LNCaP clone FGC (cell line): Measurements from ENCODE around the gene HIGD1B.

Experiments
- DNase-seq: peaks from one replicate; pipeline ENCODE4 v3.0.0-alpha.2; 2011; ENCODE audit warnings: low read depth
- H3K4me3 ChIP-seq: 2 replicates; pipeline ENCODE4 v1.5.1; 2011; ENCODE audit warnings: mild to moderate bottlenecking, low read depth, low read length, control low read depth
- TF ChIP-seq, protein P1 (sequence below): IDR thresholded peaks from 2 replicates; pipeline ENCODE4 v1.5.1; 2012; ENCODE audit warnings: mild to moderate bottlenecking; ENCODE audit not compliant: control insufficient read depth, insufficient read depth; ENCODE audit errors: extremely low read depth

Gene HIGD1B

DNA sequence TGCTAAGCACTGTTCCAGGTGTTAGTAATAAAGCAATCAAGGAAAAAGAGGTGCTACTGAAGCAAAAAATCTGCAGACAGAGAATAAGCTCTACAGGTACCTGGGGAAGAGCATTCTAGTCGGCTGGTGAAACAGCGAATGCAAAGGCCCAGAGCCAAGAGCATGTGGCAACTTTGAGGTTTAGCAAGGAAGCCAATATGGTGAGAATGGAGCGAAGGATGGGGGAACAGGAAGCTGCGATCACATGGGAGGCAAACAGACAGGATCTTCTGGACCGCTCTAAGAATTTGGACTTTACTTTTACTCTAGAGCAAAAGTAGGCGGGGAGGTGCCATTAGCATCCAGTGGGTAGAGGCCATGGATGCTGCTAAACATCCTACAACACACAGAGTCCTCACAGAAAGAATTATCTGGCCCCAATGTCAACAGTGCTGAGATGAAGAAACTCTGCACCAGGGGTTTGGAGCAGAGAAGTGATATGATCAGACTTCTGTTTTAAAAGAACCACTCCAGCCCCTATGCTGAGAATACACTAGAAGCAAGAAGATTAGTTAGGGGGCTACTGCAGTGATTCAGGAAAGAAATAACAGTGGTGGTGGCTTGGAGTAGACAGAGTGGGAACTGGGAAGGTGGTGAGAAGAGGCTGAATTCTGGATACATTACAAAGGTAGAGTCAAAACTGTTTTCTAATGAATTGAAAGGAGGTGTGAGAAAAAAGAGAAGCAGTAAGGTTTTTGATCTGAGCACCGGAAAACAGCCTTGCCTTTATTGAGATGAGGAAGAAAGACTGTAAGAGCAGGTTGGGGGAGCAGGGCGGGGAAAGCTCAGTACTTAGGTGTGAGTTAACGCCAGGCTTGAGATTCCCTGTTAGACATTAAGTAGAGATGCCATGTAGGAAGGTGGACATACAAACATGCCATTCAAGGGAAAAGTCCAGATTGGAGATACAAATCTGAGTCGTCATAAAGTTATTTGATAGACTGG lies 40.6 kb downstream of the HIGD1B start:
- H3K4me3 ChIP-seq = no peak overlapping the region
- TF ChIP-seq, protein P1, sequence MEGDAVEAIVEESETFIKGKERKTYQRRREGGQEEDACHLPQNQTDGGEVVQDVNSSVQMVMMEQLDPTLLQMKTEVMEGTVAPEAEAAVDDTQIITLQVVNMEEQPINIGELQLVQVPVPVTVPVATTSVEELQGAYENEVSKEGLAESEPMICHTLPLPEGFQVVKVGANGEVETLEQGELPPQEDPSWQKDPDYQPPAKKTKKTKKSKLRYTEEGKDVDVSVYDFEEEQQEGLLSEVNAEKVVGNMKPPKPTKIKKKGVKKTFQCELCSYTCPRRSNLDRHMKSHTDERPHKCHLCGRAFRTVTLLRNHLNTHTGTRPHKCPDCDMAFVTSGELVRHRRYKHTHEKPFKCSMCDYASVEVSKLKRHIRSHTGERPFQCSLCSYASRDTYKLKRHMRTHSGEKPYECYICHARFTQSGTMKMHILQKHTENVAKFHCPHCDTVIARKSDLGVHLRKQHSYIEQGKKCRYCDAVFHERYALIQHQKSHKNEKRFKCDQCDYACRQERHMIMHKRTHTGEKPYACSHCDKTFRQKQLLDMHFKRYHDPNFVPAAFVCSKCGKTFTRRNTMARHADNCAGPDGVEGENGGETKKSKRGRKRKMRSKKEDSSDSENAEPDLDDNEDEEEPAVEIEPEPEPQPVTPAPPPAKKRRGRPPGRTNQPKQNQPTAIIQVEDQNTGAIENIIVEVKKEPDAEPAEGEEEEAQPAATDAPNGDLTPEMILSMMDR = no peak
- no peak for DNase-seq

DNA sequence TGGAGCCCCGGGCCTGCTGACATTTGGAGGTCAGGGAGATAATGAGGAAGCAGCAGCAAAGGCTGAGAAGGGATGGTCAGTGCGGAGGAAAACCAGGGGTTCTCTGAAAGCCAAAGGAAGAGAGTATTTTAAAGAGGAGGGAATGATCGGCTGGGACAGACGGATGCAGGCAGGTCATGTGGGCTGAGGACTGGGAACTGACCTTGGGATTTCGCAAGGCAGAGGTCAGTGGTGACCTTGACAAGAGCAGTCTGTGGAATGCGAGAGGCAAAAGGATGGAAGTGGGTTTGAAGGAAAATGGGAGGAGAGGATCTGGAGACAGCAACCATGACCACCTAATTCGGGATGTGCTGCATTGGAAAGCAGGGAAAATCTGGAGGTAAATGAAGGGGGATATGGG lies 41.3 kb downstream of the HIGD1B start:
- no peak overlapping the region for H3K4me3 ChIP-seq
- TF ChIP-seq, protein P1 = no peak
- DNase-seq = no peak

DNA sequence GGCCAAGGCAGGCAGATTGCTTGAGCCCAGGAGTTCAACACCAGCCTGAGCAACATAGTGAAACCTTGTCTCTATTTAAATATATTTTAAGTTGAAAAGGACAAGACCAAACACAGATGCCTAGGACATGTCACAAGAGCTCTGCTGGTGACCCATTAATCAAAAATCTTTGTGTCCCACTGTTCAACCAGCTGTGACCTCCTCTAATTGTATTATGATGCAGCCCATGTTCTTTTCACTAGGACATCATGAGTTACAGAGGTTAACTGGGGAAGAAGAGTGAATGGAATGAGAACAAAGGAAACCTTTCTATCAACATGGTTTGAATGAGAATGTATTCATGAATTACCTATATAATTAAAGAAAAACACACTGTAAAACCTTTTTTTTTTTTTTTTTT lies 44.6 kb downstream of the HIGD1B start:
- H3K4me3 ChIP-seq = no peak overlapping the region
- TF ChIP-seq, protein P1 = no peak
- no peak for DNase-seq

DNA sequence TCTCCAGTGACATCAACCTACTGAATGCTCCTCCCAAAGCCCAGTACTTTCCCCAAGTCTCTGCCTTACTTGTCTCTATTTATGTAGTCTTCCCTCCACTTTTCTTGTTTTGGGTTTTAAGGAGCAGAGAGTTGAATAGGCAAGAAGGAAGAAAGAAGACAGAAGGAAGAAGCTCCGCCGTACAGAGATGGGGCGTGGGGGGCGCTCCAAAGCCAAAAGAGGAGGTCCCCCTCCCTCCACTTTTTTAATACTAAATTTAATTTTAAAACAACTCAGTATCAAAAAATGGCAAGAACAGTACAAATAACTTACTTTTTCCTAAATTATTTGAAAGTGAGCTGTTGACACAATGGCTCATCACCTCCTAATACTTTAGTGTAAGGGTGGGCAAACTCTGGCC lies 47.0 kb downstream of the HIGD1B start:
- TF ChIP-seq, protein P1 = no peak
- DNase-seq = no peak
- no peak overlapping the region for H3K4me3 ChIP-seq

DNA sequence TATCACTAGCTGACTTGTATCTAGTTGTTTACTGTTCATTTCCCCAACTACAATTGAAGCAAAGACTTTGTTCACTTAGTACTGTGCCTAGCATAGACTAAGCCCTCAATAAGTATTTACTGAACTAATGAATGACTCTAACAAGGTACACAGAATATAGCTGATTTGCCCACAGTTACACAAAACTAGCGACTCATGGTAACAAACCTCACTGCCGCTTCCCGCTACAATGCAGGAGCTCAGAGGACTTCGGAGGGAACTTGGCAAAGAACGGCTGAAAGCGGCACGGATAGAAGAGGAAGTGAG lies 51.0 kb downstream of the HIGD1B start:
- peak overlapping the region; percentile 90 for H3K4me3 ChIP-seq
- DNase-seq = peak; percentile 26
- TF ChIP-seq, protein P1 = no peak

DNA sequence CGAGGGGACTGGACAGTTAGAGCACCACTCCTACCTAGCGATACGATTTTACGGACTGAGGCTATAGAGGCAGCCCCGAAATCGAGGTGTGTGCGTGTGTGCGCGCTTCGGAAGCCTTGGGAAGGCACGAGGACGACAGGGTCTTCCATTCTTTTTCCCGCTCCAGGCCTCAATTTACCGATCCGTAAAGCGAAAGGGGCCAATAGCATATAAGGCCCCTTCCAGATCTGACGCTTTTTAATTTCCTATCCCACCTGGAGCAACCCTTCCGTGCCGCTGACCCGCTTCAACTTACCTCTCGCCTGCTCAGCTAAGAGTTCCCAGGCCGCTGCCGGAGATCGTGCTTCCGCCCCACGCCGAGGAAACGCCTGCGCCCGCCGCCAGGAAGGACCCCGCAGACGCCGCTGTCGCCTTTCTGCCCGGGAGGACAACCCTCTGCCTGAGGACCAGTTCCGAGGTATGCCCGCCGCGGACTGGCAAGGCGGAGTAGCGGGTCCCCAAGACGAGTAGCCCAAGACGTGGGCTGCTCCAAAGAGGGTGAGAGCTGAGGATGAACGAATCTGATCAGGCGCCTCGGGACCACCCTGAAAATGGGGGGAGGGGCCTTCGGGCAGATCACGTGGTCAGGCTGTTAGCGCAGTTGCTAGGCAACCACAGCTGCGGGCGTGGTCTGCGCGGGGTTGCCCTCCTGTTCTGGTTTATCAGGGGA lies 51.5 kb downstream of the HIGD1B start, which contains the start of gene EFTUD2:
Gene EFTUD2 (minus strand): TSS at position 372 of the 709 bp plus-strand sequence. CDS start 4,924 bp downstream, outside the sequence.
- TF ChIP-seq, protein P1 = no peak
- peak; percentile 55 for DNase-seq
- H3K4me3 ChIP-seq = peak within 1 kb of the TSS; percentile 90
